Activated CD8-positive, alpha-beta memory T cell treated with anti-CD3 and anti-CD28 coated beads for 24 hours (primary cell): ENCODE data around the gene MIOX.

Experiments
- DNase-seq: peaks from one replicate; pipeline ENCODE4 v3.0.0-alpha.2; 2020

Gene MIOX

DNA sequence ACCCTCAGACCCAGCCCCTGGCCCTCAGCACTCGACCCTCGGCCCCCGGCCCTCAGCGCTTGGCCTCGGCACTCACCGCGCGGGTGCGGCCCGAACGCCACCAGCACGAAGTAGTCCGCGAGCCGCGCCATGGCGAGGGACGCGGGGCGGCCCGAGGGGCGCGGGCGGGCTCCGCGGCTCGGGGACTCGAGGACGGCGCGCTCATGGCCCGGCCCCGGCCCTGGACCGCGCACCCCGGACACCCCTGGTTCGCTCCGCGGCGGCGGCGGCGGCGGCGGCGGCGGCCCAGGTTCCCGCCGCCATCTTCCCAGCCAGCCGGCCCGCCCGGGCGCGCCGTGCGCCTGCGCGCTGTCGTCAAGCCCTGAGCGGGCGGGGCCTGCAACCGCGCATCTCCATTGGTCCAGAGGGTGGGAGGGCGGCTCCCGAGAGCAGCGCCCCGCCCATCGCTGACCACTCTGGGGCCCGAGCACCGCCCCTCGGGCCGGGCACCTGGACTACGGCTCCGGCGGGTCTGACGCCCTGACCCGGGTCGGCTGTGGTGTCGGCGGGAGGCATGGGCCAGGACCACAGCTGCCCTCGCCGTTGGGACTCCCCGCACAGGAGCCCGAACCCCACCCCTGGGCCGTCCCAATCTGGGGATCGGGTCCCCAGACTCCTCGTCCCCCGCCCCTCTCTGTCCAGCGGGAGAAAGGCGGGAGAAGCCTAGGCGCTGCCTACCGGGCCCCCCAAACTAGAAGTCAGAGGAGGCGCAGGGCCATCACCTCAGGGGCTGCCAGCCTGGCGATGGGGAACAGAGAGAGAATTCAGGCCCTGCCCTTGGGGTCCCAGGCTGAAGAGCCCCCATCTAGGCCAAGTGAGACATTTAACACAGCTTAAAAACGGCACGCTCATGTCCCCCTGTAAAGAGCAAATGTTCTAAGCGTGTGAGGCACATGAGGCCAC lies 11.7 kb upstream of the MIOX start, which contains the start of gene SBF1:
SBF1 (minus strand) TSS at position 326 of the 942 bp plus-strand sequence; CDS start at position 131, 195 bp downstream.
- DNase-seq, result peak; percentile 93

DNA sequence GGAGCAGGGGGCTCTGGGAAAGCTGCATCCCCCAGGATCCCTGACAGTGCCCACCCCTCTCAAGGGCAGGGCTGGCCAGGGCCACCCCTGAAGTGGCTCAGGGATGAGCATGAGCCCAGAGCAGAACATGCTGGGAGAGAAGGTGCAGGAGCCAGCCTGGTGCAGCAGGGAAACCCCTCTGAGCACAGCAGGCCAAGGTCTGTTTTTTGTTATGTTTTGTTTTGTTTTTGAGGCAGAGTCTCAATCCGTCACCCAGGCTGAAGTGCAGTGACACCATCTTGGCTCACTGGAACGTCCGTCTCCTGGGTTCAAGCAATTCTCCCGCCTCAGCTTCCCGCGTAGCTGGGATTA lies 11.0 kb upstream of the MIOX start:
- DNase-seq, result no peak

DNA sequence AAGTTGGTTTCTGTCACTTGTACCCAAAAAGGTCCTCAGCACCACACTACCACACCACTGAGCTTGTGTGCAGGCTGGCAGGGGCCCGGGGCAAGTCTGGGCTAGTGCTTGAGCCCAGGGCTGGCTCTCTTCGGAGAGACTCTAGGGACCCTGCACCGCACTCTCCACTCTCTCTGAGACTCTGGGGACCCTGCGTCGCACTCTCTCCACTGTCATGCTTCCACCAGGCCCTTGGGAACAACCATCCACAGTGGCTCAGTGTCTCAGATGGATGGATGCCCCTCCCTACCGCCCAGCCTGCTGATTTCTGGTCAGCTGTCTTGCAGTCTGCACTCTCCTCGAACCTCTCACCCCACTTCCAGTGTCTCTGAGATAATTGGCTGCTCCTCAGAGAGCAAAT lies 9.8 kb upstream of the MIOX start:
- no peak for DNase-seq

DNA sequence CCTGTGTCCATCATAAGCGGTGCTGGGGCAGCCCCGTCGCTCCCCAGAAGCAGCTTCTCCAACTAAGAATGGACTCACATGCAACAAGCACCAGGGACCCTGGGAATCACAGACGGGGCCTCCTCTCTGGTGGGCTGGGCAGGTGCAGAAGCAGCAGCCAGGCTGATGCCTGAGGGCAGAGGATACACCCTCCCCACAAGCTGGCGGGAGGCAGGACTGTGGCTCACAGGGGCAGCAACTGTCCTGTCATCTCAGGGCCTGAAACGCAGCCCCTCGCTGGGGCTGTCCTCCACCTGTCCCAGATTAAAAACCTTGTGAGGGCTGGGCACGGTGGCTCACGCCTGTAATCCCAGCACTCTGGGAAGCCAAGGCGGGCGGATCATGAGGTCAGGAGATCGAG lies 8.7 kb upstream of the MIOX start:
- DNase-seq, result no peak

DNA sequence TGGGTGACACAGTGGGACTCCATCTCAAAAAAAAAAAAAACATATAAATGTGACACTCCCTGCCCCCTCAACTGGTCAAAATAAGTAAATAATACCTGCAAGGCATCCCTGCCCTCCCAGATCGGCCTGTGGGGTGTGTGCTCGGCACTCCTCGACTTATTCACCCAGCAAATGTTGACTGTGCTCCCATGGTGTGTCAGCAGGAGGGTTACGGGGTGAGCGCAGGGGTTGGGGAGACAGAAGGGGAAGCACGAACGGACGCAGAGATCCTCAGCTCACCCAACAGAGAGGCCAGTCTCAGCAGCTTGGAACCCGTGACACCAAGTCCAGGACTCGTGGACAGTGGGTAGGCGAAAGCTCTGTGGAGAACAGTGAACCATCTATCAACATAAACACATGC lies 6.9 kb upstream of the MIOX start:
- no peak for DNase-seq

DNA sequence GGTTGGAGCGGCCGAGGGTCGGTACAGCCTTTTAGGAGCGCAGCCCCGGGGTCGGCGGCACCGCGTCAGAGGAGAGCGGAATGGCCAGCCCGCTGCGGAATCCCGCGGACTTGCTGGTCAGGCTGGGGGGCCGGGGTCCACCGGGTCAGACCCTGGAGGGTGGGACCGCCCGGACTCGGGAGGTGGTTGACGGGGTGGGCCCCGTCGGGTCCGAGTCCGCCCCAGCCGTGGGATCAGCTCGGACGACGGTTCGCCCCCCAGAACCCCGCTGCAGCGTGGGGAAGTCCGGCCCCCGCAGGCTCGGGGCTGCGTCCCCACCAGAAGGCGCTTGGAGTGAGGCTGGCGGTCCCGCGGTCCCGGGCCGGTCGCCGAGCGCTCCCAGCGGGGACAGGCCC lies 5.6 kb upstream of the MIOX start:
- DNase-seq, result no peak

DNA sequence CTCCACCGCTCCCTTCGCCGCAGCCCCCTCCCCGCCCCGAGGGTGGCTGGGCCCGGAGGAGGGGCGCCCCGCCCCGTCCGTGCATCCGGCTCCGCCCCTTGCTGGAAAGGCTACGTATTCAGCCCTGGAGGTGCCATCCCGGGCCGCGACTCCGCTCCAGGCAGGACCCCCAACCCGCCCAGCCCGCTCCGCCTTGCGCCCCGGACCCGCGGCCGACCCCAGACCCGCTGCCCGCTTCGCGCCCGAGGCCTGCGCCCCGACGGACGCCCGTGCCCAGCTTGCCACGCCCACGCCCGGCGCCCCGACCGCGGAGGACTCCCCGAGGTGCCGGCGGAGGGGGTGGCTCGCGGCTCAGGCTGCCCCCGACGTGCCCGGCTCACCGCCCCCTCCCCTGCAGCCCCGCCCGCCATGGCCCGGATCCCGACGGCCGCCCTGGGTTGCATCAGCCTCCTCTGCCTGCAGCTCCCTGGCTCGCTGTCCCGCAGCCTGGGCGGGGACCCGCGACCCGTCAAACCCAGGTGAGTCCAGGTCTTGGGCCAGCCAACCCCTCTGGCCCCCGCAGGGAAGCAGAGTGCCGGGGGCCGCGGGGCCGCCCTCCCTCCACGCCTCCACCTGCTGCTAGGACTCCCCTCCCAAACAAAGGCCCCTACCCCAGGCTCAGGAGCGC lies 5.1 kb upstream of the MIOX start, which contains the start of gene ADM2:
ADM2 (plus strand) TSS at position 104 of the 667 bp plus-strand sequence; CDS start at position 409, 305 bp downstream.
- peak; percentile 86 for DNase-seq

DNA sequence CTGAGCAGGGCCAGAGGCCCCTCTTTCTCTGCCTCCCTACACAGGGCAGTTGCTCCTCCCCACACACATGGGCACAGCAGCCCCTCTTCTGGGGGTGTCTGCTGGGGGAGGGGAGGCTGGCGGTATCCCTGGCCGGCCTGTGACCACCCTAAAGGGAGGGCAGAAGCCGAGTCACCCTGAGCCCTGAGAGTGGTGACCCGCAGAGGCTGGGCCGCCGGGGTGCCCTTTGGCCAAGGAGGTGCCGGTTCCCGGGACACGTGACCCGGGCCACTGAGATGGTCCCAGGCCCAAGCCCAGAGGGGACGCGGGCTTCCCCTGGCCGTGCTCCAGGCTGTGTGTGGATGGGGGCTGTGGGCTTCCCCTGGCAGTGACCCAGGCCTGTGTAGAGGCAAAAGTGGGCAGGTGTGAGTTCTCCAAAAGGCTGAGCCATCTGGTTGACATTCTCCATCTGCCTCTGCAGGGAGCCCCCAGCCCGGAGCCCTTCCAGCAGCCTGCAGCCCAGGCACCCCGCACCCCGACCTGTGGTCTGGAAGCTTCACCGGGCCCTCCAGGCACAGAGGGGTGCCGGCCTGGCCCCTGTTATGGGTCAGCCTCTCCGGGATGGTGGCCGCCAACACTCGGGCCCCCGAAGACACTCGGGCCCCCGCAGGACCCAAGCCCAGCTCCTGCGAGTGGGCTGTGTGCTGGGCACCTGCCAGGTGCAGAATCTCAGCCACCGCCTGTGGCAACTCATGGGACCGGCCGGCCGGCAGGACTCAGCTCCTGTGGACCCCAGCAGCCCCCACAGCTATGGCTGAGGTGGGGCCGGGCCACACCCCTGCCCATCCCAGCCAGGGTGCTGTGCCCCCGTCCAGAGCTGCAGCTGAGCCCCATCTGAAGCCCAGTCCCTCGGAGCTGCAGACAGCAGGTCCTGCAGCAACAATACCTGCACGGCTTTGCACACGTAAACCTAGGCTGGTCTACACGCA lies 4.3 kb upstream of the MIOX start:
- DNase-seq, result no peak

DNA sequence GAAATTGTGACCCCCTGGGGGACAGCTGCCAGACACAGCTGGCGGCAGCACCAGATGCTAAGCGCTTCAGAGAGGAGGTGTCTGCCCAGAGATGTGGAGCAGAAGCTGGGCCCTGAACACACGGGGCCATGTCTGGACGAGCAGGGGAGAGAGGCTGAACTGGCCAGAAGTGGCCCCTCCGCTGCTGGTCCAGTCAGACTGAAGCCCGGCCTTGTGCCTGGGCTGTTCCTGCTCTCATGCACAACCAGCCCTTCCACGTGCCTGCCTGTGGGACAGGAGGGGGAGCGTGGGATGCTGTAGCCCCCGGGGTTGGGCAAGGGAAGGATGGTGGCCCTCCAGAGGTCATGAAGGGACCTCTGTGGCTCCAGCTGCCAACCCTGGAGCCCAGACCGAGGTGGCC lies 3.6 kb upstream of the MIOX start:
- DNase-seq, result no peak

DNA sequence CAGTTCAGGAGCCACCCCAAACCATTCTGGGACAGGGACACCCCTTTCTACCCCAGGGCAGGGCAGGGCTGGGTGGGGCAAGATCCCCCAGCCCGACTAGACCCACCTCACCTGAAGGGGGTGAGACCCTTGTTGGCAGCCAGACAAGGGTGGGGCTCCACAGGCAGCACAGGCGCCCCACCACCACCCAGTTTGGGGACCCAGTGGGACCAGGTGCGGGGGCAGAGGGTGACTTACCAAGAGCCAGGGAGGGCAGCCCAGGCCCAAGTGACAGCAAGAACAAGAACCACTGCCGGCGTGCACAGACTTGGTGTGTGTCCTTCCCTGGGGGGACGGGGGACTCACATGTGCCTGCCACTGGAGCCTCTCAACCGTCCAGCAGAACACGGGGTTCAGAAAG lies 3.1 kb upstream of the MIOX start:
- no peak for DNase-seq

DNA sequence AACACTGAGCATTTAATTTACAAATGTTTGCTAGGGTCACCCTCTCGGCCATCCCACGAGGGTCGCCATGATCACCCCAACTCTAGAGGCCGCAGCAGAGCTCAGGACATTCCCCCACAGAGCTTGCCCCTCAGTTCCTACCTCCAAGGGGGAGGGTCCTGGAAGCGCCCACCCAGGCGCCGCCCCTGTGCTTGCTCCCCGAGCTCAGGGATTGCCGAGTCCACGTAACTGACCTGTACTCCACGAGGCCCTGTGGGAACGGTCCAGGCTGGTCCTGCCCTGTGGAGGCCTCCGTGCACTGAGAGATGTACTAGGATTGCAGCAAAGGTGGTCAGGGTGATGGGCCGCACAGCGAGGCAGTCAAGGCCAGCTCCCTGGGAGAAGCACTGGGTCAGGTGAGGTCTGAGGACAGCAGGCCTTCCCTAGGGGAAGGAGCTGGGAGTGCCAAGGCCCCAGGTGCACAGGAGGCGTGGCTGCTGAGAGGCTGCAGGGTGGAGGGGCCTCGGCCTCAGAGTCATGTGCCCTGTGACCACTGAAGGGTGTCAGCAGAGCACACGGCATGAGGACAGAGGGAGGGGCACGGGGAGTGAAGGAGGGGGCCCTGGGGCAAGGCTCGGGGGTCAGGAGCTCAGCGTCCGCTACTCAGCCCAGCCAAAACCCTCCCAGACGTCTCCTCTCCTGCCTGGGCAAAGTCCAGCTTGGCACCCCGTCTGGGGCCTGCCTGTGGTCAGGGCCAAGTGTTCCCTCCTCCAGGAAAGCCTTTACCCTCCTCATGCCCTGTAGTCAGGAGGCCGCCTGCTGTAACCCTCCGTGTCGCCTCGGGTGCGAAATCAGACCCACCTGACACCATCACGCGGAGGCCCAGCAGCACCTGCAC lies 2.4 kb upstream of the MIOX start:
- DNase-seq, result no peak

DNA sequence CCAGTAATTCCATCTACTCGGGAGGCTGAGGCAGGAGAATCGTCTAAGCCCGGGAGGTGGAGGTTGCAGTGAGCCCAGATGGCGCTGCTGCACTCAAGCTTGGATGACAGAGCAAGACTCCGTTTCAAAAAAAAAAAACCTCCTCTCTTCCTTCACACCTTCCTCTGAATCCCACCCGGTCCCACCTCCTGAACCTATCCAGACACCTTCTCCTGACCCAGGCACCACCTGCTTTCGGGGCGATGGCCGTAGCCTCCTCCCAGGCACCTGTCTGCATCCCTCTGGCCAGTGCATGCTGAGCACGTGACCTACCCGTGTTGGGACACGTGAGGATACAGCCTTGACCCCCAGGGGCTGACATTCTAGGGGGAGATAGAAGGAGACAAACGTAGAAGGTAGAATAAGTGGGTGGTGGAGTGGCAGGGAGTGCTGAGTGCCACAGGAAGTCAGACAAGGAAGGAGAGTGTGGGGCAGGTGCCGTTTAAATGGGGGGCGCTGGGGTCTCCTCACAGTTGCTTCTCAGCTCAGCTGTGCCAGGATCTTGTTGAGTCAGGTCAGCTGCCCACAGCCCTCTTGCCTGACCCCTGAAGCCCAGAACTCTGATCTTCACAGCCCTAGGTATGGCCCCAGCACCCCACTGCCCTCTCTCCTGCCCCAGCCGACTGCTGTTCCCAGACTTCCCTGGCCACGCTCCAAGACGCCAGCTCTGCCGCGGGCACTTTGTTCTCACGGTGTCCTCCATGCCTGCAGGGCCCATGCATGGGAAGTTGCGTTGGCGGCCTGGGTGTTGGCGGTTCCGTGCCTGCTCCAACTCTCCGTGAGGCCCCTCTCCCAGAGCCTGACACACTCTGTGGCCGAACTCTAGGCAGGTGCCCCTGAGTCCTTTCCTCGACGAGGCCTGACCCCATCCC lies 1.2 kb upstream of the MIOX start:
- no peak for DNase-seq

DNA sequence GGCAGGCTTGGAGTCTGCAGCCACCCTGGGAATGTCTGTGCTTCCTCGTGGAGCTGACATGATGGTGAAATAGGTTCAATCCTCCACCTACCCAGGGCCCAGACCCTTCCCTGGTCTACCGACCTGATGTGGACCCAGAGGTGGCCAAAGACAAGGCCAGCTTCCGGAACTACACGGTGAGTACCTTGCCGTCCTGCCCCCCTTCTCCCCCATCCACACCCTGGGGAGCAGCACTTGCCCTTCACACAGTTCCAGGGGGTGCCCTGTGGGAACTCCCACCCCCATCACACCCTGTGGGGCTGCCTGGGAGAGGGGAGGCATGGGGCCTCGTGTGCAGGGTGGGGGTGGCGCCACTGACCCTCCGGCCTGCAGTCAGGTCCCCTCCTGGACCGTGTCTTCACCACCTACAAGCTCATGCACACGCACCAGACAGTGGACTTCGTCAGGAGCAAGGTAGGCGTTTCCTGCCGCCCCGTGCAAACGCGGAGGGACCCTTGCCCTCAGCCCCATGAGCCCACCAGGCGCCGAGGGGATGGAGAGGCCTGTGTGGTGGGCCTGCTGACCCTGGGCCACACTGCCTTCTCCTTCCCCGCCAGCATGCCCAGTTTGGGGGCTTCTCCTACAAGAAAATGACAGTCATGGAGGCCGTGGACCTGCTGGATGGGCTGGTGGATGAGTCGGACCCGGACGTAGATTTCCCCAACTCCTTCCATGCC lies 789 bp downstream of the MIOX start:
- no peak for DNase-seq

DNA sequence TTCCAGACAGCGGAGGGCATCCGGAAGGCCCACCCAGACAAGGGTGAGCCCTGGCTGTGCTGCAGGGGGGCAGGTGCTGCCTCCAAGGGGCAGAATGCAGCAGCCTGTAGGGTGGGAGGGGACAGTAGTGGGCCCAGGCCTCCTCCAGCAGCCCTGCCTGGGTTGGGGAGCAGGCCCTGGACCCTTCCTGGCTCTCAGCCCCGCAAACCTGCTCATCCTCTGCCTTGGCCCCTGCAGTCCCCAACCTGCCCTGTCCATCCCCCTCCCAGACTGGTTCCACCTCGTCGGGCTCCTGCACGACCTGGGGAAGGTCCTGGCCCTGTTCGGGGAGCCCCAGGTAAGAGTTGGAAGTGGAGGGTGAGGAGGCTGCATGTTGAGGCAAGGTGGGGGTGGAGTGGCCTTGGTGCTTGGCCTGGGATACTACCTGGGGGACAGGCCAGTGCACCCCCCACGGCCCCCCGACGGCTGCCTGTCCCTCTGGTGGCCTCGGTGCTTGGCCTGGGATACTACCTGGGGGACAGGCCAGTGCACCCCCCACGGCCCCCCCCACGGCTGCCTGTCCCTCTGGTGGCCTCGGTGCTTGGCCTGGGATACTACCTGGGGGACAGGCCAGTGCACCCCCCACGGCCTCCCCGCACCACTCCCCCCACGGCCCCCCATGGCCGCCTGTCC lies 1.5 kb downstream of the MIOX start:
- DNase-seq, result no peak

DNA sequence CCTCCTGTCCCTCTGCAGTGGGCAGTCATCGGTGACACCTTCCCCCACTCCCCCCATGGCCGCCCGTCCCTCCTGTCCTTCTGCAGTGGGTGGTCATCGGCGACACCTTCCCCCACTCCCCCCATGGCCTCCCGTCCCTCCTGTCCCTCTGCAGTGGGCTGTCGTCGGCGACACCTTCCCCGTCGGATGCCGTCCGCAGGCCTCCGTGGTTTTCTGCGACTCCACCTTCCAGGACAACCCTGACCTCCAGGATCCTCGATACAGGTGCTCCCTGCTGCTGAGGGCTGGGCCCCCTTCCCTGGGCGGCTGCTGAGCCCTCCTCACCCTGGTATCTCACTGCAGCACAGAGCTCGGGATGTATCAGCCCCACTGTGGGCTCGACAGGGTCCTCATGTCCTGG lies 2.2 kb downstream of the MIOX start:
- DNase-seq, result no peak

DNA sequence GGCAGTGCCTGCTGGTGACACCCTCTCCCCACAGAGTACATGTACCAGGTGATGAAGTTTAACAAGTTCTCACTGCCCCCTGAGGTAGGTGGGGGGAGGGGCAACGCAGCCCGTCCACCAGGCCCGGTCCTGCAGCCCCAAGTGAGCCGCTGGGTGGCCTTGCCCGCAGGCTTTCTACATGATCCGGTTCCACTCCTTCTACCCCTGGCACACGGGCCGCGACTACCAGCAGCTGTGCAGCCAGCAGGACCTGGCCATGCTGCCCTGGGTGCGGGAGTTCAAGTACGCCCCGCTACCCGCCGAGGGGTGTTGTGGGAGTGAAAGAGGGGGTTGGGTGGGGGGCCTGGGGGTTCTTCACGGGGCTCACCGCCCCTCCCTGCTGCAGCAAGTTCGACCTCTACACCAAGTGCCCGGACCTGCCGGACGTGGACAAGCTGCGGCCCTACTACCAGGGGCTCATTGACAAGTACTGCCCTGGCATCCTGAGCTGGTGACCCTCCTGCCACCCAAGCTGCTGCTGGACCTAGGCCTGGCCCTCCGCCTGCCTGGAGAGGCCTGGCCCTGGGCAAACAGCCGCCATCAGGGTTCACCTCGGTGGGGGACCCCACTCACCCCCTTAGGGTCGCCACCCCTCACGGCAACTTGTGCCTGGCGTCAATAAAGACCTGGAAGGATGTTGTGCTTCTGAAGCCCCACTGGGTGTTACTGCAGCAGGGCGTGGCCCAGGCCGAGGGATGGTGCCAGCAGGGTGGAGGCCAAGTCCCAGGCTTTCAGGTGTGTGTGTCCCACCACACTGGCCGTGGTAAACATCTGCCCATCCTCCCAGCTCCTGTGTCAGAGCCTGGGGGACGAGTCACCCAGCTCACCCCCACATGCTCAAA lies 2.9 kb downstream of the MIOX start:
- DNase-seq, result no peak

DNA sequence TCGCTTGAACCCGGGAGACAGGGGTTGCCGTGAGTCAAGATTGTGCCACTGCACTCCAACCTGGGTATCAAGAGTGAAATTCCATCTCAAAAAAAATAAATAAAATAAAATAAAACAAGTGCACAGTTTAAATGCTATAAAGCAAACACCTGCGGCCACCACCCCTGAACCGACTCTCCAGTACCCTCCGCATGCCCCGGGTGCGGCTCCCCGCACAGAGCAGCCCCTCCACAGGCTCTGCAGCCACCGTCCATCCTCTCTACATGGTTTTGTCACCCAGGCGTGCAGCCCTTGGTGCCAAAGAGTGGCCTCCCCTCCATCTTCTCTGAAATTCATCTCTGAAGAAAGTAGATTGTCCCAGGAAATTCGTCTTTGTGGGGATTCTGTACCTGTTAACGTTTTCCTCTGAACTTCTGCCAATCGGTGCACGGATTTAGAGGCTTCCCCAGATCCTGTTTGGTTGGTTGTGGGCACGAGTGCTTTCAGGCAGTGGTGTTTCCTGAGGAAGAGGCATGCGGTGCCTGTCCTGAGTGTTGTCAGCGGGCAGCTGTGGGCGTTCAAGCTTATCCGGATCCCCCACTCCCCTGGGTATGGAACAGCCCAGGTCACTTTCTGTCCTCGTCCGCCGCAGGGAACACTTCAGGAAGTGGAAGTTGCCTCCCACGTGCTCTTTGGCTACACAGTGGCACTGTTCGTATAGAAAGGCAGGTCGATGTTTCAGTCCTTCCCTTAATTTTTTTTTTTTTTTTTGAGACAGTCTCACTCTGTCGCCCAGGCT lies 4.1 kb downstream of the MIOX start:
- no peak for DNase-seq

DNA sequence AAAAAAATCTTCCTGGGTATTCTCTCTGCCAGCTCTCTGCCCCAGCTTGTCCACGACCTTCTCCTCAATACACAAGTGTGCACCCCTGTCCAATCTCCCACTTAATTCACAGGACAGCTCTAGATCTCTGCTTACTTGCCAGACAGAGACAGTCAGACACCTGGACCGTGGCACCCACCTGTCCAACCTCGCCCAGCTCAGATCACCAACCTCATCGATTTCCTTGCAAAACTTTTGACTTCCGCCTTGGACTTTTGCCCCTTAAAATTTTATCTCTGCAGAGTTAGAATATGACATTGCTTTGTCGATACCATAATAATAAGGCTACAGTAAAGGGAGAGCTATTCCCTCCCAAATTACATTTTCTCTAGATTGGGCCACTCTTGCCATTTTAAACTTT lies 10.4 kb downstream of the MIOX start:
- DNase-seq, result no peak
